Measurements from ENCODE around the gene TCTN1. TPM values are rescaled to one million over a fixed set of nuclear protein-coding genes. Genes with fewer than 3 reads are reported as not detected.

The TCTN1 gene
- total RNA-seq, 4 donors from 2014 or later = 30.2 to 35.7 (median 31.4) TPM

DNA sequence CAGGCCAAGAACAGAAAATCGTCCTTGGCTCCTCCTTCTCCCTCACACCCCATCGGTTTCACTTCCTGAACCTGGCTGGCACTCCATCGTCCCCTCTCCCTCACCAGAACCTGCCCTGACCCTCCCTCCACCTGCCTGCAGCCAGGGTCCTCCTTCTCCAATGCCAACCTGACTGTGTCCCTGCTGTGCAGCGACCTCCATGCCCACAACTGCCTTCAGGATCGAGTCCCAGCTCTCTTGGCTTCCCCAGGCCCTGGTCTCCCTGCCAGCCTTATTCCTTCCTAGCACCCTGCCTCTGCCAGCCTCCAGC lies 55.2 kb downstream of the TCTN1 start:
- TF ChIP-seq CTCF (IDR thresholded peaks at IDR 0.05; ENCODE audit: low read depth) = no peak

DNA sequence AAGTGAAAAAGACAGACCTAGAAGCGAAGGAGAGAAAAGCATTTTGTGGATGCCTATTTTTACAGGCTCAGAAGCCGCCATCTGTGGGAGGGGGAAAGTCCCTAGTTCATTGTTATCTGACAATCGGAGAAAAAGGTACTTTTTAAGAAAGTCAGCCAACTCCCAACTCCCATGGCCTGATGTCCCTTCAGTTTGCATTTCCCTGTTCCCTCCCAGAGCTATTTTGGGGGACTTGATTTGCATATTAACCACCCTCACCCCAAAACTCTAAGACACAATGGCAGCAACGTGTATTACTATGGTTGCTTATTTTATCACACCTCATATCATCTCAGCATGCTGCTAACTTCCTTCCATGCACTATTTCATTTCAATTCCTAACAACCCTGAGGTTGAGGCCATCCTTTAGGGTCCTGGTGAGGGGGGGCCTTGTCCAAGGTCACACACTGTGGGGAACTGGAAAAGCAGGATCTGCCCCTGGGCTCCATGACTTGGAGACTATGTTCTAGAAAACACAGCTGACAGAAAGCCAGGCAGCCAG lies 56.3 kb downstream of the TCTN1 start:
- TF ChIP-seq CTCF (IDR thresholded peaks at IDR 0.05; ENCODE audit: low read depth) = no peak

DNA sequence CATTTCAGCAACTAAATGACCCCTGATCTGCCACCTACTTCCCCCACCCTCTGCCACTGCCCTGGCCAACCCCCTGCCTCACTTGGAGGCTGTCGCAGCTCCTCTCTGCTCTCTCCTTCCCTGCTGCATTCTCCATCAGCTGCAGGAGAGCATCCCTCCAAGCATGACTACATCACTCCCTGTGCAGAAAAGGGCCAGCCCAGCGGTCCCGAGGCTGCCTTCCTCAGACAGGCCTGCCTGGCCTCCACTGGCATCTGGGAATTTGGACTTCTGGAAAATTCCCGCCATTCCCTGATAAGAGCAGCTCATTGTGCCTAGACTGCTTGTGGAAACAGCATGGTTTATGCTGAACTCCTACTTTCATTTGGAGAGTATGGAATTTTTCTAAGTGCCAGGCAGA lies 62.2 kb downstream of the TCTN1 start:
- TF ChIP-seq CTCF (IDR thresholded peaks at IDR 0.05; ENCODE audit: low read depth) = no peak

- no peak for TF ChIP-seq CTCF (IDR thresholded peaks at IDR 0.05; ENCODE audit: low read depth)
Observed at GRCh38 chr12:110677206-110677911, 63.4 kb downstream of the TCTN1 start.

DNA sequence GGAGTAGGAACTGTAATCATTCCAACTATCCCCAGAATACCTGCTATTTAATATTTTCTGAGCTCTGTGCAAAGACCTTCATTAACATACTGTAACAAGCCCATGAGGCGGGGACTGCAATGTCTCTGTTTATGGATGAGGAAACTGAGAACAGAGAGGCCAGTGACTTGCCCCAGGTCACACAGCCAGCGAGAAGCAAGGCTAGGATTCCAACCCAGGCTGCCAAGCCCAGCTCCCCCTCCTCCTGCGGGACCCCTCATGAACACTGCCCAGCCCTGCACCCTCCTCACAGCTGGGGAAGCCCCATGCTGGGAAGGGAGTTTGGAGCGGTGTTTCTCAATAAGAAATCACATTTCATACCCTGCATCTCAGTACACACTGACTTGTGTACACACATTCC lies 64.1 kb downstream of the TCTN1 start:
- TF ChIP-seq CTCF (IDR thresholded peaks at IDR 0.05; ENCODE audit: low read depth) = no peak

DNA sequence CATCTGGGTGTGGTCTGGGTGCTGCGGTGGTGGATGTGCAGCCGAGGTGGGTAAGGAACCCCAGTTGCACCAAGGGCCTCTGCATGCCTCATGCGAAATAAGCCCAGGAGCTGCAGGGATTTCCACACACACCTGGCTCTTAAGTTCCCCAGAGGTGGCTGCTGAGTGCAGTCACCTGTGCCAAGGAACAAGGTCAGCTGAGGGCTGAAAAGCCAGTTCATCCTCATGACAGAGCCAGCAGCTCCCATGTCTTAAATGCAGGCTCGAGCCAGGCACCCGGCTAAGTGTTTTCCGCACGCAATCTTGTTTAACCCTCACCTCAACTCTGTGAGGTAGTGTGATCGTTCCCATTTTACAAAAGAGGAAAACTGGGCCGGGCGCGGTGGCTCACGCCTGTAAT lies 65.3 kb downstream of the TCTN1 start:
- TF ChIP-seq CTCF (IDR thresholded peaks at IDR 0.05; ENCODE audit: low read depth) = no peak

DNA sequence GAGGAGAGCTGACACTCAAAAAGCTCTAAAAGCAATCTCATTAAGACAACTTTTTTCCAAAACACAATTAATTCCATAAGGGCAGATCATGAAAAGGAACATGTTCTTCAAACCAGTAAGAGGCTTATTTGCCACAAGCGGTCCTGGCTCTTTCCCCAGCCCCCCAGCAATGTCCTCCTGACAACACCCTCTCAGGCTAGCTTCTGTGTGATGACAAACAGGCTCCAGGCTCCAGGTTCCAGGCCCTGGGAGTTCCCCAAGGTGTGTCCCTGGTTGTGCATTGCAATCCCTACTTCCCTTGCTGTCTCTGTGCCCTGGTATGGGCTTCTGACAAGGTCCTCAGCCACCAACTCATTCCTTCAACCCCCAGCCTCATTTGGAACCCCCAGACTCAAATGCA lies 66.1 kb downstream of the TCTN1 start:
- TF ChIP-seq CTCF (IDR thresholded peaks at IDR 0.05; ENCODE audit: low read depth) = no peak

All from subcutaneous adipose tissue (tissue), 4 donors.